Measurements from ENCODE around the gene BEX1.
A peak's percentile ranks its signal among the peaks of the same experiment; 100 is the strongest.
"Not testable (repeated sequence)": the region's sequence is repeated elsewhere in the genome, so short reads cannot be mapped to it uniquely, and the experiment has no call there.

BEX1 gene

DNA sequence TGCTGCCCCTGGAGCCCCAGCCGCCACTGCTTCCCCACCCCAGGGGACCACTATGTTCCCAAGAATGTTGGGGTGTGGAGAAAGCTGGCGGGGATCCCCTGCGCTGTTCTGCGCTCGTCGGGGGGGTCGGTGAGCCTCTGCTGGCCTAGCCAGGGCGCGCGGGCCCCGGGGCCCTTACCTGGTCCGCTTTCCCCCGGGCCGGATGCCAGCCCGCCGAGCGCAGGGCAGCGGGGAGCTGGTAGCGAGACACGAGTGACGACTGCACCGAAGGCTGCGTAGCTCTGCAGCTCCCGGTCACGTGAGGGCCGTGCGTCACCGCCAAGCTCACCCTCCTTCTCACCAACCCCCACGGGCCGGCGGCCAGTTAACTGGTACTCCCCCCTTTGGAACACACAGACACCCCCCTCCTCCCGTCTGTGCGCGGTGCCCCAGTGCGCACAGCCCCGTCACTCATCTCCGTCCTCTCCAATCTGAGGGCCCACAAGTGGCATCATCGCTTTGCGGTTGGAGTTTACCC lies at the start of gene BEX1:
BEX1 (minus strand) TSS at position 254 of the 517 bp plus-strand sequence. CDS start 897 bp downstream, outside the sequence.
- DNase-seq: peak; percentile 80

DNA sequence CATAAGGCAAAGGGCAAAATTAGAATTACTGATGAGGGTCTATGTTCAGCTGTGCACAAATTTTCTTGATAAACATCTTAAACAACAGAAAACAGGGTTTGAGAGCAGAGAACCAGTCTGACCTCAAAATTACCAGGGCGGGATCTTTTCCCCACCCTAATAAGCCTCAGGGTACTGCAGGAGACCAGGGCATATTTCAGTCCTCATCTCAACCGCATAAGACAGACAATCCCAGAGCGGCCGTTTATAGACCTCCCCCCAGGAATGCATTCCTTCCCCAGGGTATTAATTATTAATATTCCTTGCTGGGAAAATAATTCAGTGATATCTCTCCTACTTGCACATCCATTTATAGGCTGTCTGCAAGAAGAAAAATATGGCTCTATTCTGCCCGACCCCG lies 45.5 kb upstream of the BEX1 start:
- DNase-seq: not testable (repeated sequence)

- DNase-seq: no peak
These were observed 43.9 kb upstream of the BEX1 start for GRCh38 chrX:103107836-103108235.

GRCh38 chrX:103107227-103107737 lies 43.3 kb upstream of the BEX1 start:
- not testable (repeated sequence) for DNase-seq

GRCh38 chrX:103104370-103104769 lies 40.4 kb upstream of the BEX1 start:
- not testable (repeated sequence) for DNase-seq

DNA sequence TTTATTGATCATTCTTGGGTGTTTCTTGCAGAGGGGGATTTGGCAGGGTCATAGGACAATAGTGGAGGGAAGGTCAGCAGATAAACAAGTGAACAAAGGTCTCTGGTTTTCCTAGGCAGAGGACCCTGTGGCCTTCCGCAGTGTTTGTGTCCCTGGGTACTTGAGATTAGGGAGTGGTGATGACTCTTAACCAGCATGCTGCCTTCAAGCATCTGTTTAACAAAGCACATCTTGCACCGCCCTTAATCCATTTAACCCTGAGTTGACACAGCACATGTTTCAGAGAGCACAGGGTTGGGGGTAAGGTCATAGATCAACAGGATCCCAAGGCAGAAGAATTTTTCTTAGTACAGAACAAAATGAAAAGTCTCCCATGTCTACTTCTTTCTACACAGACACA lies 39.9 kb upstream of the BEX1 start:
- DNase-seq: not testable (repeated sequence)

GRCh38 chrX:103101299-103102042 lies 37.5 kb upstream of the BEX1 start:
- no peak for DNase-seq

- DNase-seq: no peak
These were observed 36.5 kb upstream of the BEX1 start for GRCh38 chrX:103100484-103100883.

- no peak for DNase-seq
These were observed 35.7 kb upstream of the BEX1 start for GRCh38 chrX:103099691-103100090.

DNA sequence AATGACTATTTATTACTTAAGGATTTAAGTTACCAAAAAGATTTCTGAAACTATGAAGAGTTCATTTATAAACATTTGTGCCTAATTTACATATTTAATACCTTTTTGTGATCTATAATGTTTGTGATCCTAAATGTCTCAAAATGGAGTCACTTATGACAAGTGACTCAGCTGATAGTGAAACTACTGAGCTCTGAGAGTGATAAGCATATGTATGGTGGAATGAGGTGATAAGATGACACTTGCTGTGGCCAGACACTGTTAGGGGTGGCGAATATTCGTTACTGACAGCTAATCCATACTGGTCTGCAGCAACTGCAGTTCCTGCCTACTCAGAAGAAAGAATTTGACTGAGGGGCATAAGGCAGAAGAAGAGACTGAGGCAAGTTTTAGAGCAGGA lies 34.5 kb upstream of the BEX1 start:
- DNase-seq: no peak

DNA sequence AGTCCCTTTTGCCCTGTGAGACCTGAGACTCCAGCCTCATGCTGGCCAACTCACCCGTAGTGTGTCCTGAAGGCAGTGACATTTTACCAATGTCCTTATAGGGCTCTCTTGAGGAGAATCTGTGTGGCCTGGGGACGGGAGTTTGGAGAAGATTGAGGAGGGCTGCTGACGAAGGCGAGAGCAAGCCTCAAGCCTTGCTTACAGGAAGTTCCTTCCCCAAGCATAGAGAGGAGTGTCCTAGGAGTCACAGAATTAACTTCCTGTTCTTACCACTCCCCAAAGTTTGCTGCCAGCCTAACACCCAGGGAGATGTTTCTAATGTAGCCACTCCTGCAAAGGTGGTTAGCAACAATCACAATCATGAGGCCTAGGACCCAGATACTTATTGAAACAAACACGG lies 29.0 kb upstream of the BEX1 start, which contains the start of gene NXF3:
NXF3 (minus strand) TSS at position 202 of the 400 bp plus-strand sequence; CDS start at position 82, 120 bp downstream.
- no peak for DNase-seq

DNA sequence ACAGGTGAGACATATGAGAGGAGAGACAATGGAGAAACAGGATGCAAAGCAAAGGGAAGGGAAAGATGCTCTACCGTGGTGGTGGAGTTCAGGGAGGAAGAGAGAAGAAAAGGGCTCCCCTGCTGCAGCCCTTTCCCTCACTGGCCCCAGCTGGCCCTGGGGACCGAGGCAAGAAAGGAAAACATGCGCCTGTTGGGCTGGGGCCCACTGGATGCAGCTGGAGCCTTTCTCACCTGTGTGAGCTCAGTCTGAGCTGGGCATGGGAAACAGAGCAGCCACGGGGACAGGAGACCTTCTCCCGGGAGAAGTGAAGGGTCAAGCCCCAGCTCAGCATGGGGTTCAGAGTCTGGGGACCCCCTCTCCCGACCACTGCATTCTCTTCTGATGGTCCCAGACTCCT lies 17.1 kb upstream of the BEX1 start:
- no peak for DNase-seq

GRCh38 chrX:103073467-103073866 lies 9.5 kb upstream of the BEX1 start:
- no peak for DNase-seq

DNA sequence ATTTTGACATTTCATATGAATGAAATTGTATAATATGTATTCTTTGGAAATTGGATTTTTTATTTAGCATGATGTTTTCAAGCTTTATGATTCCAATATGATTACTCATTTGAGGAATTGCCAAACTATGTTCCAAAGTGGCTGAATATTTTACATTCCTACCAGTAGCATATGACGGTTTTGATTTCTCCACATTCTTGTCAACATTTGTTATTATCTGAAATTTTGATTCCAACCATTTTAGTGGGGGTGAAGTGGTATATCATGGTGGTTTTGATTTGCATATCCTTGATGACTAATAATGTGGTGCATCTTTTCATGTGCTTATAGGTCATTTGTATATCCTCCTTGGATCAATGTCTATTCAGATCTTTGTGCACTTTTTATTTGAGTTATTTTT lies 2.6 kb upstream of the BEX1 start:
- no peak for DNase-seq

DNA sequence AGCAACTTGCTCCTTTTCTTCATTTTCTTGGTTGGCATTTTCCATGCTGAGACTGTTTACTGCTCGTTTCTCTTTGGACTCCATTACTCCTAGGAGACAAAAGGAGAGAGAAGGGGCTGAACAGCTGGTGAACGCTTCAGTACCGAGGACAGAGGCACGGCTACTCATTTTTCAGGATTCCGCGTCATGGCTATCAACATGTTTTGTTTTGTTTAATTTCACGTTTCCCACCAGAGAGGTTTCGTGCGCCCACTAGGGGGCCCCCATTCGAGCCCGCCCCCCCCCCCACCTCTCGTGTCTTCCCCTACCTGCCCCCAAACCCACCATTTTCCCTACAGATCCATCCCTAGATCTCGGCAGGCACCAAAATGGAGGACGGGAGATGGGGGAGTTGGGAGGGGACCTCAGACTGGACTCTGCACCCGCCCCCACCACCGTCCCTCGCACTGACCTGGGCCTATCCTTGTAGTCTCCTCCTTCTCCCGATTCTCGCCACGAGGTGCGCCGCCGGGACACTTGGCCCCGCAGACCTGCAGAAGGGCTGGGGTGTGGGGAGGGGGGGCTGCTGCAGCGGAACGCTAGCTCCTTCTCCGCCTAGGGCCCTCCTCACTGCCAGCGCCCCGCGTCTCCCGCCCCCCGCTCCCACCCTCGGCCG lies 653 bp downstream of the BEX1 start:
- peak; percentile 22 for DNase-seq

GRCh38 chrX:103061486-103061885 lies 2.5 kb downstream of the BEX1 start:
- DNase-seq: no peak

DNA sequence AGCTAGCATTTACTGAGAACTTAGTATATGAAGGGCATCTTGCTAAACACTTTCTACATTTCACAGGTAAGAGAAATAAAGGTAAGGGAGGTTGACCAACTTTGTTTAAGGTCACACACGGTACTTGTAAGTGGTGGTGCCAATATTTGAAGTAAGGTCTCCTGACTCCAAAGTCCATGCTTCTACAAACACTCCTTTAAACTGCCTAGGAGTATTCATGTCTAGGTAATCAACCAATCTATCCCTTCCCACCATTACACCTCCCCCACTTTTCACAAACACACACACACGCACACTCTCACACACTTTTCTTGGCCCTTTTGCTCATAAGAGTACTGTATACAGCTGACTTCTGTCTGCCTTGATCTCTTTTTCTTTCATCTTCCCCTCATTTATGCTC lies 7.1 kb downstream of the BEX1 start:
- no peak for DNase-seq

- no peak for DNase-seq
These were observed 11.3 kb downstream of the BEX1 start for GRCh38 chrX:103052625-103053024.

DNA sequence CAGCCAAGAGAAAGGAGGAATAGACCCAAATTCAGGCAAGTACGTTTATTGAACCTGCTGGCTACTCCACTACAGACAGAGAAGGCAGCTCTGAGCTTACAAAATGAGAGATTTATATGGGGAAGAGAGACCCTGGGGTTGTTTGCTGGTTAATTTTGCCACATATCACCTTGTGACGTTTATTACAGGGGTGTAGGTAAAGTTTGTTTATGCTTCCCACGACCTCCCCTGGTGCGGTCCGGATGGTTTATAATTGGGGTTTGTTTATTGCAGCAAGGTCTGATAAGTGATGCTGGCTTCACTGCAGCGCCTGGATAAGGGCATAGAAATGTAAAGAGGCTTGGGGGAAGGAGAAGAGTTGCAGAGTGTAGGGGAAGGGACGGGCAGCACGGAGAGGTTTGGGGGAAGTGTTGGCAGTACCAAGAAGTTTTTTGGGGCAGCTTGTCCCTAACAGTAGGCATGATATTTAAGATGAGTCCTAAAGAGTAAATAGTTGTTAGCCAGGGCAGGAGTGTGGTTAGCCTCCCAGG lies 12.6 kb downstream of the BEX1 start:
- no peak for DNase-seq

- not testable (repeated sequence) for DNase-seq
These were observed 30.6 kb downstream of the BEX1 start for GRCh38 chrX:103033371-103033770.

- no peak for DNase-seq
These were observed 46.4 kb downstream of the BEX1 start for GRCh38 chrX:103017542-103017941.

- DNase-seq: no peak
These were observed 51.0 kb downstream of the BEX1 start for GRCh38 chrX:103012945-103013344.
